GM21367 (cell line): ENCODE data around the gene PHAF1.

Source experiments
- ATAC-seq: cut with Tn5 transposase; IDR thresholded peaks from one replicate; pipeline ENCODE4 v1.9.1; 2021; ENCODE audit not compliant: unreplicated experiment

Gene PHAF1

DNA sequence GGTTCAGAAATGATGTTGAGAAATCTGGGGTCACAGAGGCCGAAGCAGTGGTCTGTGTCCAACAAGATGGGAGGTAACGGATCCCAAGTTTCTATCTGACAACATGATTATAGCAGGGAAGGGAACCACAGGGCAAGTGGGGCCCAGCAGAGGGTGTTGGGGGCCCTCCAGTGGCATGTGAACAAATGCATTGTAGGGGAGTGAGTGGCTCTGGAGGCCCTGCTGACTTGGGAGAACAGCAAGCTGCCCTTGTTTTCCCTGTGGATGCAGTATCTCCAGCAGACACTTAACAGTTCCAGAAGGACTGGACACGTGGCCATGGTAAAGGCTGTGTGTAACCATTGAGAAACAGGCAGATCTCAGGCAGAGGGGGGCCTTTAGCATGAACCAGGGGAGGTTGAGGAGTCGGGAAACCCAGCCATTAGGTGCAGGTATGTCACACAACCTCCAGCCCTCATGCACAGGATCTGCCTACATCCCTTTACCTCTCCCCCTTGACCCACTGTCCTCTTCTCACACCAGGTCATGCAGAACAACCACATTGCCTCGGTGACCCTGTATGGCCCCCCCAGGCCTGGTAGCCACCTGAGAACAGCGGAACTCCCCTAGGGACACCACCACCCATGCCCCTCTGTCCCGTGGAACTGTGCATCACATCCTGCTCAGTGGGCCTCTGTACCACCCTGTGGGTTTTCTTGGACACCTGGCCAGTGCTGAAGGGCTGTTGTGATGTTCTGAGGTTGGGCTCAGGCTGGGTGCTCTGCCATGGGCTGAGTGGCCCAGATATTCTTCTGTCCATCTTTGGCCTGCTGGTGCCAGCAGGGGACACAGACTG lies 37.0 kb downstream of the PHAF1 start:
- no peak for ATAC-seq

DNA sequence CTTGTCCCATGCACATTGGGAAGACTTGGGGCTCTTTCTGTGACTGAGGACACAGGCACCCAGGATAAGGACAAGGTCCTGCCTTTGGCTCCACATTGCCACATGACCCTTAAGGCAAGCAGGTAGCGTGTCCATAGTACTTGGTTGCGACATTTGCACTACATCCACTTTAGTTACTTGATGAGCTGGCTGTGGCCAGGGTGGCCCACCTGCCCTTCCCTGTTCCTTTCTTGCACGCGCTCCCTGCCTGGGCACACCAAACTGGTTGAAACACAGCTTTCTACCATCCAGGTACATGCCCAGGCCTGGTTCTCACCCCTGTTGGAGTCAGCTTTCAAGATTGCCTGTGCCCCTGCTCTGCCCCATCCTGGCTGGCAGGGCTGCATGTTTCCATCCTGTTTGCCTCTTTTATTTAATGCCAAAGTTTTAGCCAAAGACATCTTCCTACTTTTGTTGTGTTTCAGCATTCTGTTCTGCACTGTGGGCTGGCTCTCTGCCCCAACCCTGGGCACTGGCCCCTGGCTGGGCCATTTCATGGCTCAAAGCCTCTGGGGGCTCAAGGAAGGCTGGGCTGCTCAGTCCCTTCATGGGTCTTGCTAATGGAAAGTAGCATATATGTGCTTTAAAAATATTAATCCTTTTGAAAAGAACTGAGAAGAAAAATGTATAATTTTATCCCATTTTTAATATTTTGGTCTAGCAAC lies 37.8 kb downstream of the PHAF1 start:
- no peak for ATAC-seq

DNA sequence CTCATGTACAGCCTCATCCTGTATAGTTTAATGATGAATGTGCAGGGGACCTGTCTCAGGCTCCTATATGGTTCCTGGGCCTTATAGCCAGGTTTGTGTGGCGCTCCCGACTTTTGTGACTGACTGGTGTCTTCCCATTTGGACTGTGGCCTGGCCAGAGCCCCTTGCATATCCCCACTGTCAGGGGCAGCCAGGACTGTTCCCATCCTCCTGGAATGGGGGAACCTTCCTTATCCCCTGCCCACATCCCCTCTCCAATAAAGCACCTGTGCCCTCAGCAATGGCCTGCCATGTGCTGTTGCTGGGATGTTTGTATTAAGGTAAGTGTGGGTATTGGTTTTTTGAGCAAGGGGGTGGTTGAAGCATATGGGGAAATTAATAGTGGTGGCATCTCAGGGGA lies 38.5 kb downstream of the PHAF1 start:
- ATAC-seq = no peak

DNA sequence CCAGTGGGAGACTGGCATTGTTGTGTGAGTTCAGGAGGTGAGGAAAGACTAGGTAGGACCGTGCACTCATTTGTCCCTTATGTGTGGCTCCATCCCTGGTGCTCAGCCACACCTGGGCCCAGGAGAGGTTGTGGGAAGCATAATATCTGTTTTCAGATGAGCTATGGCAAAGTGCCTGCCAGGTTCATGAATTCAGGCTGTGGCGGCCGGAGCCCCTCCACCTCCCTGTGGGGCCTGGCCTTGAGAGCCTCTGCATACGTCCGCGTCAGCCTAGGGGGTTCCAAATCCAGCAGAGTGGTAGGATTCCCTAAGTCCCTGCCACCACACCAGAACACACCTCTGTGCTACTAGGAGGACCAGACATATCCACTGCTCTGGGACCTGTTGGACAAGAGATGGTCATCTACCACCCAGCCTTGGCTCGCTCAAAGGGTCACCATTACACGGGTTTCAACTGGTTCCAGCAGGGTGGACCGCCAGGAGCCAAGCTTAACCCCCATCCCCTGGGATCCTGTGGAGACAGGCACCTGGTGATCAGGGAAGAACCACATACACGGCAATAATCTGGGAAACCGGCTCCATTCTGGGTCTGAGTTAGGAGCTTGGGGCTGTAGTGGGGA lies 39.0 kb downstream of the PHAF1 start:
- no peak for ATAC-seq

DNA sequence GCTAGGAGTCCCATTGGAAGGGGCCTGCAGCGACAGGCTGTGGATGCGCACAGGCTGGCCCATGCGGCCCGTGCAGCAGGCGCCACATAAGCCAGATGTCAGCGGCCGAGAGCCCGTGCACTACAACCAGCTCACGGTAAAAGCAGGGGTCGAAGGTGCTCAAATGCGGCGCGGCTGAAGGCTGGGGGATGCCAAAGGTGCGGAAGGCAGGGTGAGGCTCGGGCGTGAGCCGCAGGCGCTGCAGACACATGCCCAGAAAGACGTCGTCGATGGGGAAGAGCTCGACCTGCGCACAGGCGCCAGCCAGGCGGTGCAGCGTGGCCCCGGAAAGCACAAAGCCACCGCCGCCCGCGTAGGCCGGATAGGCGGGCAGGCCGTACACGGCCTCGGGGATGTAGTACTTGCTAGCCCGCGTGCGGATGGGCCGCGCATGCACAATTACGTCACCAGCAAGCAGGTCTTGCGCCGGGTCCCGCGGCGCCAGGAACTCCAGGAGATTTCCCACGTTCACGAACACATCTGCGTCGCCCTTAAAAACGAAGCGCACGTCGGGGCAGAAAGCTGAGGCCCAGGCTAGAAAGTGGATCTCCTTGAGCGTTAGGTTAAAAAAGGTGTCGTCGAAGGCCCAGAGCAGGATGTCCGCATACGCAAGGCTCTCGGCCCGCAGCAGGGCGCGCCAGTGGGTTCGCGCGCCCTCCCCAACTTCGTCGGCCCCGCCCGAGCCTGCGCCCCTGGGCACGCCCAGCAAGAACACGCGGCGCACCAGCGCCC lies 39.7 kb downstream of the PHAF1 start:
- ATAC-seq = no peak

DNA sequence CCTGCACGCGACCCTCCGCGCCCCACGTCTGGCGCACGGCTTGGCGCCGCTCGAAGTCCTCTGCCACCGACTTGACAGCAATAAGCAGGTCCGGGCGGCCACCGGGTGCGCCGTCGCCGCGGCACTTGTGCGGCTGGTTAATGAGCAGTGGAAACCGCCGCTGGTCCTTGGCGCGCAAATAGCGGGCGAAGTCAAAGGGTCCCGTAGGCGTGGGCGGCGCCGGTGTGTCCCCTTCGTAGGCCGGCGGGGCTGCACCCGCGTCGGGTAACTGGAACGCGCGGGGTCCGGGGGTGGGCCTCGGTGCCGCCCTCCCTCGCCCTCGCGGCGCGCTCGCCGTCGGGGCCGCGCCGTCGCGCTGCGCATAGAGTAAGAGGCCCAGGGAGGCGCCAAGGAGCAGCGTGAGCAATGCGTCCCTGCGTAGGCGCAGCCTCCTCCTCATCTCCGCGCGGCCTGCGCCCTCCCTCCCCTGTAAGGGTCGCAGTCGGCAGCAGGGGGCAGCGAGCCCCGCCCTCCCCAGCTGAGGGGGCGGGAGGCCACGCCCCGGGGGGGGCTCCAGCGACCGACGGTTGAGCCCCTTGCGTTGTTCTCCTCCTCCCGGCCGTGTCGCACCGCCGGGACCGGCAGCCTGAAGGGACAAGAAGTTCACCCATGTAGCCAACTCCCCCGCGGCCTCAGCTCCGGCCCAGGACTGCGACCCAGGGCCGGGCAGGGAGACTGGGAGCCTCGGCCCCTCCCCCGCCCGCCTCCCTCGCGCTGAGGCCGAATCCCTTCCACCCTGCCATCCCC lies 40.5 kb downstream of the PHAF1 start:
- ATAC-seq = peak; percentile 27

DNA sequence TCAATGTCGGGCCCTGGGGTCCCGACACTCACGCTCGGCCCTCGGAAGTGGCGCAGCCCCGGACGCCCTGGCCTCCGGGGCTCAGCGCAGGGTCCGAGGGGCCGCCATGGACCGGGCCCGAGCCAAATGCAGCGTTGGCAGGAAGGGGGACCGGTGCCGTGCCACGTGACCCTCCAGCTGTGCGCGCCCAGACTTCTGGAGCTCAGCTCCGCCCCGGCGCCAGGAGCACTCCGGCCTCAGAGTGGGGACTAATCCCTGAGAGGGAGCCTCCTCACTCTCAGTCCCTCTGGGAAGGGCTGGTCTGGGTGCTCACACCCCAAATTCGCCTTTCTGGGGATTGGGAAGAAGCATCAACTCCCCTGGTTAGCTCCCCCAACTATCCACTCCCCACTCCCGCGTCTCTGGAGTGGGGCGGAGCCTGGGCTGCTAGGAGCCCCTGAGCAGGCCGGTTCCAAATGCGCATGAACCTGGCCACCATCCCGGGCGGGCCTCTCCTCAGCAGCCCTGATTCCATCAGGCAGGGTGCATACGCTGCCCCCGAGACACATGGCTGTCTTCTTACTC lies 41.2 kb downstream of the PHAF1 start, which contains the start of gene B3GNT9:
Gene B3GNT9 (minus strand): TSS at position 166 of the 564 bp plus-strand sequence. CDS start 513 bp downstream, outside the sequence.
- ATAC-seq = peak; percentile 38

DNA sequence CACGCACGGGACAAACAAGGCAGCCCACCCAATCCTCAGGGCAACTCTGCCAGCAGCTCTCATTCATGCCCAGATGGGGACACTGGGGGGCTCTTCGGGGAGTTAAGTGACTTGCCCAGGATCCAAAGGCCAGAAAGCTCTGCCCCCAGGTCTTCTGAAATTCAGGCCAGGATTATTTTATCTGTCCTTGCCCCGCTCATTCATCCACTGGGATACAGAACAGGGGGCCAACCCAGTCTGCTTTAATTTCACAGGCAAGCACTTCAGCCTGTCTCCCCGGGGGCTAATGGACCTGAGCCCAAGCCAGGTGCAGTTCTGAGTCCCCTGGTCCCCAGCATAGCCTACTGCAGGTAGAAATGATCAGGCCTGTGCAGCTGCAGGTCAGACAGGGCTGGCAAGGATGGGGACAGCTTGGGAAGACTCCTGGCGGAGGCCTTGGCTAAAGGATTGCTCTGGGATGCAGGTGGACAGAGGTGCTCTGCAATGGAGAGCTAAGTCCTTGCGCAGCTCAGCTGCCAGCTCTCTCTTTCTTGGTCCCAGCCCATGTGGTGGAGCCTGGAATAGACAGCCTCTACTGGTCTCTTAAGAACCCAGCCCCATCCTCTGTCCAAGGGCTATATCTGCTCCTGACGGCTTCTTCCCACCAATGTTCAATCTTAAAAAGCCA lies 41.8 kb downstream of the PHAF1 start:
- no peak for ATAC-seq

DNA sequence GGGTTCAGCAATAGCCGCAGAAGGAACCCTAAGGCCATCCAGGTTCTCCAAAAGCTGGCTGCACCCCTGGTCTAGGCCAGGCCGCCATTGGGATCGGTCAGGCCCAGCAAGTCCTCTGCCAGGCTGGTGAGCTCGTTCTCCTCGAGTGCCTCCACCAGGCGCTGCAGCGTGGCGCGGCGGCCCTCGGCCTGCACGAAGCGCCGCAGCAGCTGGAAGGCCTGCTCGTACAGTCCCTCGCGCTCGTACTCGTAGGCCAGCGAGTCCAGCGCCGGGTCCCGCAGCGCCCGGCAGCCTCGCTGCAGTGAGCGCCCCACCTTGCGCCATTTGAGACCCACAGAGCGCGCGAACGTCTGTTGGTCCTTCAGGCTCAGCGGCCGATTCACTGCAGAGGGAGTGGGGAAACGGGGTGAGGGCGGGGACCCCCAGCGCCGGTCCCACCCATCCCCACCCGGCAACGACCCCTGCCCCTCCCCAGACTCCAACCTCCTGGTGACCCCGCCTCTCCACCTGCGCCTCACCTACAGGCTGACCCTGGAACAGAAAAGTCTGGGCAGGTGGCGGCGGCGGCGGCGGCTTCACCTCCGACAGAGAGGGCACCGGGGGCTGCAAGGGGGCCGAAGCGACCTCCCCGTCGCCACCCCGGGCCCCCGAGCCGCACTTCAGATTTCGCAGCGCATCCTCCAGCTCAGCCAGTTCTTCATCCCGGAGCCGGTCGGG lies 45.0 kb downstream of the PHAF1 start:
- no peak for ATAC-seq

DNA sequence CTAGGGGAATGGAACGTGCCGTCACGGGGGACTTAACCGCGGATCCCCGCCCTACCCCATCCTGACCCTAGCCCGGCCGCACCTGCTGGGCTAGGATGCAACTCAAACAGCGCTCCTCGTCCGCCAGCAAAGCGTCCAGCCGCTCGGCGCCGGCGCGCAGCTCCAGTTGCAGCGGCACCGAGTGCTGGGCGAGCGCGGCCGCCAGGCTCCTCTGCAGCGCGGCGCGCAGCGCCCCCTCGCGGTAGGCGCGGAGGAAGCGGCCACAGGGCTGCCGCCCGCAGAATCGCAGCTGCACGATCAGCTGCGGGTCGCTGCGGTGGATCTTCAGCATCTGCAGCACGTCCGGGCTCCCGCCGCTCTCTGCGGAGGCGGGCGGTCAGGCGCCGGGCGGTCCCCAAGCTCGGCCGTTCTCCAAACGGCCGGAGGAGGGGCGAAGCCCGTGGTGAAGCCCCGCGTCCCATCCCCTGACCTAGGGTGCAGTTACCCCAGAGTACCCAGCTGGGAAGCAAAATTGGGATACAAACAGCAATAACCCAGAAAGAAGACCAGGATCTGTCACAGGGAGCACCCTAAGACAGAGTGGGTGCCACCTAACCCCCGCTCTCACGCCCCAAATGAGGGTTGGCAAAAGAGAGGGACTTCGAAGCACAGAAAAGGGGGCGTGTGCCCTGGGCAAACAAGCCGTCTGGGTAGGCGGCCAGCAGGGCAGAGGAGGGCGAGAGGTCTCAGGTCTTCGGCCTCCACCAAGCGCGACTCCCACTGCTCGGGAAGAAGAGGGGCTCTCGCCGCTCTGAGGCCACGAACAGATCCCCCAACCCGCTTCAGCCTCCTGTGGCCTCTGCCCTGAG lies 45.8 kb downstream of the PHAF1 start:
- ATAC-seq = no peak

DNA sequence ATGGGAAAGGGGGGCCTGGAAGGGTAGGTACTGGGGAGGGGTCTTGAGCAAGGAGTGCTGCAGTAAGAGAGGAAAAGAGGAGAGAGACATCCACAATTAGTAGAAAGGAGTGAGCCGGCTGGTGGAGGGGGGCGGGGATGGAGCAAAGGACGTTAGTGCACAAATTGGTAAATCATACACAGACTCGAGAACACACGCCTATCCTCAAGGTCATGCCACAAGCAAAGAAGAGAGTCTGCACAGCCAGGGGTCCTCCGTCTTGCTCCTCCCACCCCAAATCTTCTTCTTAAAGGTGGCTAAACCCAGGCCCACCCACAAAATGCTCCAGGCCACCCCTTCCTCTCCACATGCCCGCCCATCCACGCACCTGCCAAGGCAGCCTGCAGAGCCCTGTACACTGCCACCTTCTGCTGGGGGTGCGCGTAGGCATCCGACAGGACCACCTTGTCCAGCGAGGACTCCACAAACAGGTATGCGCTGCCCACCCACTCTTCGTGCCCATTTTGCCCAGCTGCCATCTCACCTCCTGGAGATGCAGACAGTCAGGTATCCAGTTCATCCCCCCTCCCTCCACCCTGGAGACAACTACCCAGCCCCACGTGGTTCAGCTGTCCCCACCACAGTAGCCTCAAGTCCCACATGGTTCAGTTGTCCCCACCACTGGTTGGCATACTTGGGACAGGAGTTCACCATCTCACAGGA lies 46.6 kb downstream of the PHAF1 start:
- ATAC-seq = no peak

DNA sequence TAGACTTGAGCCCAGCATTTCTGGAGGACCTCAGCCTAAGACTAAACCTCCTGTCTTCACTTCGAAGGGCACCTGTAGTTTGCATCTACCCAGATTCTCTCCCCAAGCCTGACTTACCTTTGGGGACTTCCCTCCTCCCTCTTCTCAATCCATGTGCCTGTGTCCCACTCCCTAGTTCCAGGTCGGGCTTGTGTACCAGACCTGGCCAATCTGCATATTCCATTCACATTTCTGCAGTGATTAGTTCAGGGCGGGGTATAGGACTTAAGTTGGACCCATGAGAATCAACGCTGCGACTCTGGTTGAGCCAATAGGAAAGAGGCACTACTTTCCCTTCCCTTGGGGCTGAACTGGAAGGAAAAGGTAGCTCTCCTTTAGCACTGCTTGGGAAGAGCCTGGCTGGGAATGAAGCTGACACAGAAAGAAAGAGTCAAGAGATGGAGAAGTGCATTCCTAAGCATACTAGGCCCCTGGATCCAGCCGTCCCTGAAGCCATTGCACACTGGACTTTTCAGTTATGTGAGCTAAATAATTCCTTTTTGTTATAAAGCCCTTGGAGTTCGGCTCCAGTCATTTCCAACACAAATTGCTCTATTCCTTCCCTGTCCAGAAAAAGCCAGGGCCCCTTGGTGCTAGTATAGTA lies 47.5 kb downstream of the PHAF1 start:
- no peak for ATAC-seq

DNA sequence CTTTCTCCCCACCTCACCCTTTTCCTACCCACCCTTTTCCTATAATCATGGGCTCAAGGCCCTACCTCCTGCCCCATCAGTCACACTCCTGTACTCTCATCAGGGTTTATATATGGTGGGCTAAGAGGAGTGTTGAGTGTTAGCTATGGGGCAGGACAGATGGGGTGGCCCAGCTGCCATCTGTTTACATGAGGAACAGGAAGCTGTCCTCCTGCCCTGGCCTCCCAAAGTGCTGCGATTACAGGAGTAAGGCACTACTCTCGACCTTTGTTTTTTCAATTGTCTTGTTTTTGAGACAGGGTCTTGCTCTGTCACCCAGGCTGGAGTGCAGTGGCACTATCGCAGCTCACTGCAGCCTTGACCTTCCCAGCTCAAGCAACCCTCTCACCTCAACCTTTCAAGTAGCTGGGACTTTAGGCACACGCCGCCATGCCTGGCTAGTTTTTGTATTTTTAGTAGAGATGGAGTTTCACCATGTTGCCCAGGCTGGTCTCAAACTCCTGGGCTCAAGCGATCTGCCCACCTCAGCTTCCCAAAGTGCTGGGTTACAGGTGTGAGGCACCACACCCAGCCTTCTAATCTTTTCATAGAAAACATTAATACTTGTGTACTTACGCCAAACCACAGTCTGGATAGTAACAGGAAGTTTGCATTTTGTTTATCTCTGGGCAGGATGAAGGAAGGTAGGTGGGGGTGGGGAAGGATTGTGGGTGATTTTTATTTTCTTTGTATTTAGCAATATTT lies 48.3 kb downstream of the PHAF1 start:
- no peak for ATAC-seq

DNA sequence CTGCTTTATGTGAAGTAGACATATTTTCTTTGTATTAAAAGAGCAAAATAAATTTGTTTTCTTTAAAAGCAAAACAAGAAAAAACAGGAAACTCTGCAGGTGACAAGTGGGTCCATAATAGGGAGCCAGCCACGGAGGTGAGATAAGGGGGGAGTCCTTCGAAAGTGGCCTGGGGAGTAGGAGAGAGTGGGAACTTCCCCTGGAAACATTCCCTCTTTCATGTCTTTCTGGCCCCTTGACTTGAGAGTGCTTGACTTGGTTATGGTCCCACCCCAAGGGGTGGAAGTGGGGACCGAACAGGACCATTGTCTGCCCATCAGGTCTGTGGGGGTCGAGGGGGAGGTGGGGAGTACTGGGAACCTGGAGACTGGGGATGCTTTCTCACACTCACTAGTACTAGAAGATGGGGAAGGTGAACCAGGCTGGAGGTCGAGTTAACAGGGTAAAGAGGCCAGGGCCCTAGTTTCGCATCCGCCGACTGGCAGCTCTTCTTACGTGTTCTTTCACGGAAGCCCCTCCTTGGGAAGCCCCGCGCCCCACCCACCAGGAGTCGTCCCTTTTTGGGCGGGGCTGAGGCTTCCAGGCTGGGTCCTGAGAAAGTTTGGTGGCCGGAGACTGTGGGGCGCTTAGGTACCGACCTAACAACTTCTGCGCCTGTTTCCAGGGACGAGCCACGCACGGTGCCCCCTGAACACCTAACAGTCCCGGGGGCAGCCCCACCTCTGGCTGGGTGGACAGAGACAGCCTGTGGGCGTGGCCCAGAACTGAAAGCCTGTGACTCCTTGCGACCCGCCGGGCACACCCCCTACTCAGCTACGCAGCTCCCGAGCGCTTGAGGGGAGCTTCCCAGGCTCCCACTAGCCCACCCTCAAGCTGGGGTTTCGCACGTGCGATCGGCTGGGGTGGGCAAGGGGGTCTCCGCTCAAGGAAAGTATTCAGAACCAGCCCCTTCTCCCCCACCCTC lies 49.2 kb downstream of the PHAF1 start:
- ATAC-seq = peak; percentile 36

DNA sequence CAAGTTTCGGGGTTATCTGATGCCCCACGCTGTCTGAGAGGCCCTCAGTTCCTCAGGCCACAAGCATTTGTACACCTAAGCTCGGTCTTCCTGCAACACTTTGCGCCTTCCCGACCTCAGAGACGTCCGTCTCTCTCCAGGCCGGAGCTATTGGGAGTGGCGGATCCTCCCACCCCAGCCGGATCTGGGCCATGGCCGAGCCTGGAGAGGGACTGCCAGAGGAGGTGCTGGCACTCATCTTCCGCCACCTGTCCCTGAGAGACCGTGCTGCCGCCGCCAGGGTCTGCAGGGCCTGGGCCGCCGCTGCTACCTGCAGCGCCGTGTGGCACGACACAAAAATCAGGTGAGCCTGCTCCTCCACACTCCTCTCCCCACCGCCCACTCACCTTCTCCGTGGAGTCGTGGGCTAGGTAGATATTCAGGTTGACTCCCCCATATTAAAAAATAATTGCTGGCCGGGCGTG lies 51.9 kb downstream of the PHAF1 start:
- no peak for ATAC-seq
